Middle frontal gyrus (tissue), 1 donor: ENCODE measurements around the gene PLIN5.
A peak's percentile ranks its signal among the peaks of the same experiment; 100 is the strongest.

Source experiments
- DNase-seq: peaks from one replicate; pipeline ENCODE4 v3.0.0-alpha.2; 2015; ENCODE audit warnings: low spot score; ENCODE audit errors: extremely low spot score

Gene PLIN5, protein sequence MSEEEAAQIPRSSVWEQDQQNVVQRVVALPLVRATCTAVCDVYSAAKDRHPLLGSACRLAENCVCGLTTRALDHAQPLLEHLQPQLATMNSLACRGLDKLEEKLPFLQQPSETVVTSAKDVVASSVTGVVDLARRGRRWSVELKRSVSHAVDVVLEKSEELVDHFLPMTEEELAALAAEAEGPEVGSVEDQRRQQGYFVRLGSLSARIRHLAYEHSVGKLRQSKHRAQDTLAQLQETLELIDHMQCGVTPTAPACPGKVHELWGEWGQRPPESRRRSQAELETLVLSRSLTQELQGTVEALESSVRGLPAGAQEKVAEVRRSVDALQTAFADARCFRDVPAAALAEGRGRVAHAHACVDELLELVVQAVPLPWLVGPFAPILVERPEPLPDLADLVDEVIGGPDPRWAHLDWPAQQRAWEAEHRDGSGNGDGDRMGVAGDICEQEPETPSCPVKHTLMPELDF

DNA sequence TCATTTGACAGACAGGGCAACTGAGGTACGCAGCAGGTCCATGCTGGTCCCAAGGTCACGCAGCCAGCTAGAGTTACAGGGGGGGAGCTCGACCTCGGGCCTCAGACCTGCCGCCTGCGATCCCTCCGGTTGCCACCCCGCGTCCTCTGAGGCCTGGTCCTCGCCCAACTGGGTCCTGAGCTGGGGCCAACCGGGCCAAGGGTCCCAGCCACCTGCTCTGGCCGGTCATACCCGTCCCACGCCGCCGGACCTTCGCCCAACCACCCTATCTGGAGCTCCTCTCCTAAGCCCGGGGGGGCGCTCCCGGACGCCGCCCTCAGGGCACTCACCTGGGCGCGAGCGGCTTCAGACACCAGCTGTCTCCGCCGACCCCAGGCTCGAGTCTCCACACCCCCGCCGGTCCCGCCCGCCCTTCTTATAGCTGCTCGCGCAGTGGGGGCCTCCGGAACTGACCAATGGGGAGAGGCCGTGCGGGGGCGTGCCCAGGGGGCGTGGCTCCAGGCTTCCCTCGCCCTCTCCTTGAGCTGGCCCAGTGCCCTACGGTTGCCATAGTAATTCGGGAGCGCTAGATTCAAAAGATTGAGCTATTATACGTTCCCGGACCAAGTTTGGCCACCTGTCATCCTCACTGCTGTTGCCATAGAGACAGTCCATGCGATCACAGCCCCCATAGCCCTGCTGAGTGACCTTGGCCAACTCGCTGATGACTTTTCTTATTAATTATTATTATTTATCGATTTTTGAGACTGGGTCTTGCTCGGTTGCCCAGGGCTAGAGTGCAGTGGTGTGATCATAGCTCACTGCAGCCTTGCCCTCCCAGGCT is at the start of gene PLIN5:
TSS of gene PLIN5 (minus strand) at position 389 of the 823 bp plus-strand sequence. CDS start 1,150 bp downstream, outside the sequence.
- peak; percentile 5 for DNase-seq

DNA sequence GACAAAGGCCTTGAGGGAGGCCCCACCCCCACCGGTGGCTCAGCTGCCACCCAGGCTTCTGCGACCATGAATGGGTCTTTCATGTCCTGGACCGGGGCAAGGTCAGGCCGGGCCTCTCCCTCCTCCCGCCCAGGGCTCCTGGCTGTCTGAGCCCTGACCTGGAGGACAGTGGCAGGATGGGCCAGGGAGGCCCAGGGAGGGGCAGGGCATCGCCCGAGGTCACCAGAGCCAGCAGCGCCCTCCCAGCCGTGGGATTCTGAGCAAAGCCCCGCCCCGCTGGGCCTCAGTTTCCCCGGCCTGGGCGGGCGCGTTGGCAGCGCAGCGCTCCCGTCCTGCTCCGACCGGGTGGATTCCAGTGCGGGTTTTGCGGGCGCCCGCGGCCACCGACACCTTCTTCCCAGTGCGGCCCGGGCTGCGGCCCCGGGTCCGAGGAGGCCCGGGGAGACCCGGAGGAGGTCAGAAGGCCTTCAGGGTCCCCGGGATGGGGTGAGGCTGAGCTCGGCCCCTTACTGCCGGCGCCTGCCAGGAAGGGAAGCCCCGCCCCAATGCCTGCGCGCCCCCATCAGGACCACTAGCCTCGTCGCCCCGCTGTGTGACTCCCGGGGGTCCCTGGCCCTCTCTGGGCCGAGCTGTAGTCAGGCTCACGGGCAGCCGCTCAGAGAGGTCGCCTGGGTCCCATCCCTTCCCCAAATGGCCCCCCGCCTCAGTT is 49.1 kb upstream of the PLIN5 start:
- DNase-seq: no peak

DNA sequence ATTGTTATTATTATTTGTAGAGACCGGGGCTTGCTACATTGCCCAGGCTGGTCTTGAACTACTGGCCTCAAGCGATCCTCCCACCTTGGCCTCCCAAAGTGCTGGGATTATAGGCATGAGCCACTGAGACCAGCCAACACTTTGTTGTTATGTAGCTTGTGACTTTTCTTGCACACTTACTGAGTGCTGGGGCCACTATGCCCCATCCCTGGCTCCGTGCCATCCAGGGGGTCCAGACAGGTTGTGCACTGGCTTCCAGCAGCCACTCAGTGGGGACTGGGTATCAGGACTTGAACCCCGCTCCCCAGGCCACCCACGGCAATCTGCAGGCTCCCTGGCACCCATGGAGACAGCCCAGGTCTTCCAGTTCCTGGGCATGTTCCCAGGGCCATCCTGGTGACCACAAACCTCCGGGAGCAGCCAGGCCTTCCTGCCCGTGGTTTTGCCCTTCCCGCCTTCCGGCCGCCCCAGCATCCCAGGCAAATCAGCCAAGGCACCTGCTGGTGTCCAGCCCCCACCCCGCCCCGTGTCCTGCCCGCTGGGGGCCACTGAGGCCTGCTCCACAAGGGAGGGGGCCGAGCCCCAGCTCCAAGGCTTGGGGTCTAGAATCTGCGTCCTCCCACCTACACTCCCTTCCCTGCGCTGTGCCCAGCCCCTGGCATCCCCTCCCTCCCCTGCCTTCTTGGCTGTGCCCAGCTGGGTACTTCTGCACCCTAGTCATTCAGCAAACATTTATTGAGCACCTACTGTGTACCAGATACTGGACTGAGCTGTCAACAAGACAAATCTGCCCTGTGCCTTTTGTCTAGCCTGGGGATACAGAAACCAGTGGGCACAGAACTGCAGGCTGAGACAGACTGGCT is 48.2 kb upstream of the PLIN5 start:
- DNase-seq: no peak

DNA sequence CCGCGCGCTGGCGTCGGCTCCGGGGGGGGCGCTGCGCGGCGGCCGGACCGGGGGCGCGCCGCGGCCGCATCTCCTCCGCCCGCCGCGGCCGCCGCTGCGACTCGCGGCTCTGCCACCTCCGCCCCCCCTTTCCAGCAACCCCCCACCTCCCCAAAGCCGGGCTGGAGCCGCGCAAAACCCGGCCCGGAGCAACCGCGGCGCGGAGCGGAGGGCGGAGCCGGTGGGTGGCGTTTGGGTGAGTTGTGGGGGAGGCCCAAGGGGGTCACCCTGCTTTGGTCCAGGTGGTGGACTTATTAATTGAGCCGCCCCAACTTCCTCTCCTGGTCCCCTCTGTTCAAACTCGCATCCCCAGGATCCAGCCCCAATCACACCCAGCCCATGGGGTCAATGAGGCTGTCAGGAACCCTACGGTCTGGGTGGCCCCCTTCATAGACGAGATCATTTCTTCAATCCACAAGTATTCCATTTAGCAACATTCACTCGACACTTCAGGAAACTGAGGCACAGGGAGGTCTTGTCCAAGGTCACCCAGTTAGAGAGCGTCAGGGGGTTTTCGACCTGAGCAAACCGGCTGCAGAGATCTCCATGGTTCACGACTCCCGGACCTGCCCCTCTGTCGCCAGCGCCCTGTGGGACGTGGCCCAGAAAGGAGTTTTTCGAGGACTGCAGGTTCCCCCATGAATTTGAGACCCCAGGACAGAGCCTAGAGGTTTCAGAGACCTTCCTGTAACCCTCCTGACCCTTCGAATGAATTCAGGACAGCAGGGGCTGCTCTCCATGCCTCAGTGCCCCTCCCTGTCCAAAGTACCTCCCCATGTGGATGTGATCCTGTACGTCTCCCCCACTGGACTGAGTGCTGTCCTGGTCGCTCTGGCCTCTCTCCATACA is 46.9 kb upstream of the PLIN5 start:
- DNase-seq: peak; percentile 24

DNA sequence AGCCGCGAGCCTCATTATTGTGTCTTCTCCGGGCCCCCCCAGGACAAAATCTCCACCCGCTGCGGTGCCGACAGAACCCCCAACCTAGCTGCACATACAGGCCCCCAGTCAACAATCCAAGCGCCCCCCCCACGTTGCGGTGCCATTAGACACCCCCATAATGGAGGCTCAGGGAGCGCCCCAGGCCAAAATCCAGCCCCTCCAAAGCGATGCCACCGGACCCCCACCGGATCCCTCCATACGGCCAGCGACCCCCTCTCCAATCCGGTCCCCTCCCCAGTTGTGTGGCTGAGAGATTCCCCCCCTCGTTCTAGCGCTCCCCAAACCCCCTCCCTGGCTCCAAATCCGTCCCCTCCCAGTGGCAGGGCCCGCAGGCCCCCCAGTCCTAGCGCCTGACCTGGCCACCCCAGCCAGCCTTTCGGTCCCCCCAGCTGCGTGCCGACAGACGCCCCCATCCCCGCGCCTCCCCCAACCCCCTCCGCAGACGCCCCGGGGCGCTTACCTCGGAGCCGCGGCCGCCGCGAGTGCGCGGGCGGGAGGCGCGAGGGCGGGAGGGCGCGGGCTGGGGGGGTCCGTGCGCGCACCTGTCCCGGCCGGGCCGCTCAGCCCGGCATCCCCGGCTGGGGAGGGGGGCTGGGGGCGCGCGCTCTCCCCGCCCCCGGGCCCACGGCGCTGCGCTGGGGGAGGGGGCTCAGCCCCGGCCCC is 46.1 kb upstream of the PLIN5 start:
- DNase-seq: no peak

DNA sequence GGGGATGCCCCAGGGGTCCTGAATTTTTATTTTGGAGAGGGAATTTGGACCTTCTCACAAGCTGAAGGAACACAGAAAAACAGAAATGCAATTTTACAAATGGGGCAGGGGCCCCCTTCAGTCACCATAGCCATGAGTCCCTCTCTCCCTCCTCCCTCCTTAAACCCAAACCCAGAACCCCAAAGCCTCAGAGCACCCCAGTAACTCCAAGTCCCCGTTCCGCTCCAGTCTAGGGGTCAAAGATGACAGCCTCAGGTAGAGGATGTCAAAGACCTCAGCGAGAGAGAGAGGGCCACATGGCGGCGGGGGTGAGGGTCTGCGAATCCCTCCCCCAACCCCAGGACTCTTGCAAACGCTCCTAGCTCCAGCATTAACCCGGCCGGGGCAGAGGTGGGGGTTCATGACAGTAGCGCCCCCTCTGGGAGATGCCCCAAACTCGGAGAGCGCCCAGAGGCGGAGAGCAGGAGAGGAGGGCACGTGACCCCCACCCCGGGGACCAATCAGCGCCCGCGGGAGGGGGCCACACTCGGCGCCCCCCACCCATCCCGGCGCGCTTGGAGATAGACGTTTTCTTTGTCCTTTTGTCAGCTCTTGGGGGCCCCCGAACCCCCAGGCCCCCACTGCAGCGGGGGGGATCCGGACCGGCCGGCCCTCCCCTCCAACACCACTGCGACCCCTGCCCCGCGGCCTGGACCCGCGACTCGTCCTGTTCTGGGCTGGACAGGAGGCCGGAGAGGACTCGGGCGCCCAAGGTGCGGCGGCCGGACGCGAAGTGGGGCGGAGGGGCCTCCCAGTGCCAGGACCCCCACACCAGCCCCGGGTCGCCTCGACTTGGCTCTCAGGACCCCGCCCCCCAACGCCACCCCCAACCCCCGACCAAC is 45.2 kb upstream of the PLIN5 start:
- no peak for DNase-seq

DNA sequence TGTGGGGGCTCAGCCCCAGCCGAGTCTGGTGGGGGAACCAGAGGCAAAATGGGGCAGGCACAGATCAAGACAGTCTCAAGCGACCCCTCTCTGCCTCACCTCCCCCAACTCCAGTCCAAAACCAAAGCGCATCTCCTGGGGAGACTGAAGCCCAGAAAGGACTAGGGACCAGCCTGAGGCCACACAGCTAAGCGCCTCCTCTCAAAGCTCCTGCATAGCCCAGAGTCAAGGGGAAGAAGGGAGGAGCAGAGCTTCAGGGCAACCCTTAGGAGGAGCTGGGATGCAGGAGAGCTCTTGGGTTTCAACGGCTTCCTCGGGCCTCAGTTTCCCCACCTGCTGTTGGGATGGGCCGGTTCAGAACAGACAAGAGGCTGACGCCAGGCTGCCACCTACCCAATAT is 44.4 kb upstream of the PLIN5 start:
- no peak for DNase-seq

DNA sequence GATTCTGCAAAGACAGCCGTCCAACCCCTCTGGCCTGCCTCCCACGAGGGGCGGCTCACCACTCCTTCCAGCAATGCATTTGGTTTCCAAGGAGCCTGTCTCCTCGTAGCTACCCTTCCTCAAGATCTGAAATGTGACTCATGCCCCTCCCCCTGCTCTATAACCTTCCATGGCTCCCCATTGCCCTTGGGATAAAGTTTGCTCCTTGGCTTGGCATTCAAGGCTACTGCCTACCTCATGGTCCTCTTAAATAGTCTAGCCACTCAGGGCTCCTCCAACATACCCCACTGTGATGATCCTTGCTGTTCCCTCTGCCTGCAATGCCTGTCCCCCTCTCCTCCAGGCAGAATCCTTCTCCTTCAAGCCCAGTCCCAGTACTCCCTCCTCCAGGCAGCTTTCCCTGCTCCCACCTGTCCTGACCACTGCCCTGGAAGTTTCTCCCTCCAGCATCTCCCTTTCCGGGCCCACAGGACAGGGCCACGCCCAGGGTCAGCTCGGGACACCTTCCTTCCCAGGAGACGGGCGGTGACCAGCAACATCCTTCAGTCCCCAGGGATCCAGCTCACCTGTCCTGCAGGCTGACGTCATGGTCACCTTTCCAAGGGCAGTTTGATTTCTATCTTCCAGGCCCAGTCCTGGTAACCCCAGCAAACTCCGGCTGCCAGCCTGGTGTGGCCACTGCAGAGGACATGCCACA is 43.7 kb upstream of the PLIN5 start:
- DNase-seq: no peak

DNA sequence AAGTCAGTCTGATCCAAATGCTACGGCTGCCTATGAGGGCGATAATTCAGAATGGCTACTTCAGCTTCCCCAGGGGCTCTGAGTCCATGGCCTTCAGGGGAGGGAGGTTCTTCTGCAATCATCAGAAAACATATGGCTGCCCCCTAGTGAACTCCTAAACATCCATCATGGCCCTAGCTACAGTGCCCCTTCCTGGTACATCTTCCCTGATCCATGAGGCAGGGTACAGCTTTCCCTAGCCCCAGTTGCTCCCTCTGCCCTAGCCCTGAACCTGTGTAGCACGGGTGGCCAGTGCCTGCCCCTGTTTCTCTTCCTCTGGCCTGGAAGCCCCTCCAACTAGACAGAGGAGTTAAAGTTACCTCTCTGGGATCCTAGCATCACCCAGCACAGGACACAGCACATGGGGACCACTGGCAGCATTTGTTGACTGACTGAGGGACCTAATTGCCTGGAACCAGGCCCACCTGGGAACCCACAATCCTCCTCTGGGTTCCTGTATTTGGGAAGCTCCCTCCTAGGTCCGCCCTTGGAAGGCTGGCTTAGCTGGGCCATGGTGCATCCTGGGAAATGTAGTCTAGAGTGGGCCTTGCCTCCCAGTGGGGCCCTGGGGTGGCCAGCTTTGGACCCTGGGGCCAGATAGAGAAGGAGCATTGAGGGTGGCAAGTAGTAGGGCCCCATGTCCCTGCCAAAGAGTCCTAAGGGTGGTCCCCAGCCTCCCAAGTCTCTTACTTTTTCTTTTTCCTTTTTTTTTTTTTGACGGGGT is 42.2 kb upstream of the PLIN5 start:
- no peak for DNase-seq

DNA sequence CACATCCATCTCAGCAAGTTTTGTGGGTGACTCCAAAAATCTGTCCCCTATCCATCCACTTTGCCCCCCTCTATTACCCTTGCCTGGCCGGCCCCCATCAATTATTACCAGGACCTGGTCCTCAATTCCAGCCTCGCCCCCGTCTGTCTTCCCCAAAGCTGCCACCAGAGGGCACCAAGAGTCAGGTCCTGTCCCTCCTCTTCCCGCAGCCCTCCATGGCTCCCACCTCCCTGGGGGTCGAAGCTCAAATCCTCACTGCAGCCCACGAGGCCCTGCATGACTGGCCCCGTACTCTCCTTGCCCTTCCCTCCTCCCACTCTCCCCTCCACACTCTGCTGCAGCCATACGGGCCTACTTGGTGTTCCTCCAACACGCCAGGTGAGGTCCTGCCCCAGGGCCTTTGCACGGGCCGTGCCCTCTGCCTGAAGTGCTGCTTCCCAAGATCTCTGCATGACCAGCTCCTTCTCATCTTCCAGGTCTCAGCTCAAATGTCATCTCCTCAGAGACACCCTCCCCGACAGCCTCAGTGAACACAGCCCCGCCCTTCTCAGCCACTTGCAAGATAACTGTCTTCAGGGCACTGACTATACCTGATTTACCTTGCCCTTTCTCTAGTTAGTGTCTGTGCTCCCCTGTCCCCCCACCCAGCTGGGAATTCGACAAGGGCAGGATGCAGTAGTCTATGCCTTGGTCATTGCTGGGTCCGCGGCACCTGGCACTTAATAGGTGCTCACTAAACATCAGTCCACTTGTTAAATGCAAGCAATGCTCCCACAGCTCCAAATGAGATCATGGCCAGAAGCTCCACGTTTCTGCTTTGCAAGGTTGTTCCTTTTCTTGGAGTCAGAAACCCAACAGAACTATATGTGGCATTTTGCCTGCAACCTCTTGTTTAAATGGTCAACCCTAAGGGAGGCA is 41.3 kb upstream of the PLIN5 start:
- no peak for DNase-seq

DNA sequence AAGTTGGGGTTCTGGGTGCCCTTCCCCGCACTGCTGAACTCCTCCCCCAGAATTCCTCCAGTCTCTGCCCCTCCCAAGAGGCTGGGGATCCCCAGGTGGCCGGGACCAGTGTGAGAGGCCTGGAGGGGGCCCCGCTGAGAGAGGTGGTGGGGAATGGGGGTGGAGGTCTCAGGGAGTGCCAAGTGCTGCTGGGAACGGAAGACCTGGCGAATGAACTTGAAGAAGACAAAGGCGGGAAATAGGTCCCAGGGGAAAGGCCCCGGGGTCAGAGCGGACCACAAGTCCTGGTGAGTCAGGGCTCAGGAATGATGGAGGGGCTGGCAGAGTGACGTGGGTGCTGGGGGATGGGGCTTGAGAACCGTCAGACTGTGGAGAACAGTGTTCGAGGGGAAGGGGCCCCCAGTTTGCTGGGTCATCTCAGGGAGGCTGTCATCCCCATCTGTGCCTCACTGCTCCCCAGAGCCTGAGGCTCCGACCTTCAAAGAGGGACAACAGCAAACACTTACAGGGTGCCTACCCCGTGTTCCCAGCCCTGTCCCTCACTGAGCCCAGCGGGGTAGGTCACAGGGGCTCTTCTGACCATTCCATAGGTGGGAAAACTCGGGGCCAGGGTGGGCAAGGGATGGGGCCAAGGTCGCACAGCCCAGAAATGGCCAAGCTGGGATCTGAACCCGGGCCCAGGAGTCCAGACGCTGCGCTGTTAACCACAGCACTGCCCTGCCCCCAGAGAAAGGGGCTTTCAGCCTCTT is 40.4 kb upstream of the PLIN5 start:
- DNase-seq: no peak

DNA sequence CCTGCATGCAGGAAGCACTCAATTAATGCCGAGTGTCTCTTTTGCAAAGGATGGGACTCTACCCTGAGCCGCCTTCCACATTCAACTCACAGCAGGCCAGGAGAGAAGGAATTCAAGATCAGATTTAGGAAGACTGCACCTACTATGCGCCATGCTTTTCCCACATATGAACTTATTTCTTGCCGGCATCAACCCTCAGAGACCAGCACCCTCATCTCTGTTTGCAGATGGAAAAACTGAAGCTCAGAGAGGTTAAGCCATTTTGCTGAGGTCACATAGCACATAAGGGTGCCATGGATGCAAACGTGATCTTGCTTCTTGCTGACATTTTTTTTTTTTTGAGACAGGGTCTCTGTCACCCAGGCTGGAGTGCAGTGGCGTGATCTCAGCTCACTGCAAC is 38.7 kb upstream of the PLIN5 start:
- DNase-seq: no peak

DNA sequence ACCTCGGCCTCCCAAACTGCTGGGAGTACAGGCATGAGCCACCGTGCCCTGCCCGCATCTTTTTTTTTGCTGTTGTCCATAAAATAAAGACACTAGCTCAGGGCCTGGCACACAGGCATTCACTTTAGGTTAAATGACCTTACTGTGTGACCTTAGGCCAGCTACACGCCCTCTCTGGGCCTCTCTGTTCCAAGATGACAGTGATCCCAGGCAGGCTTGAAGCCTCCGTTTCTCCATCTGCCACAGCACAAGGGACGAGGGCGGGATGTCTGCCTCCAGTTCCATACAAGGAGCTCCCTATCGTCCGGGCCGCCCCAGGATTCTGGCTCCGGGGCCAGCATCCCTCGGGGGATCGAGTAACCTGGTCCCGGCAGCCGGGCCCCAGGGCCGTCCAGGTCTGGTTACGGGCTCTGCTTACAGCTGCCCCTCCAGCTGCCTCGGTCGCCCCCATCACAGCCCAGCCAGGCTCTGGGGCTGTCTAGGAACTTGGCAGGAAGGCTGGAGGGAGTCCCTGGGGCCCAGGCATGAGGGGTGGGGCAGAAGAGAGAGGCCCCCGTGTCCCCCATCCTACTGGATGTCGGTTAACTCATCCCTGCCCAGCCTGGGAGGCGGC is 36.4 kb upstream of the PLIN5 start:
- no peak for DNase-seq

DNA sequence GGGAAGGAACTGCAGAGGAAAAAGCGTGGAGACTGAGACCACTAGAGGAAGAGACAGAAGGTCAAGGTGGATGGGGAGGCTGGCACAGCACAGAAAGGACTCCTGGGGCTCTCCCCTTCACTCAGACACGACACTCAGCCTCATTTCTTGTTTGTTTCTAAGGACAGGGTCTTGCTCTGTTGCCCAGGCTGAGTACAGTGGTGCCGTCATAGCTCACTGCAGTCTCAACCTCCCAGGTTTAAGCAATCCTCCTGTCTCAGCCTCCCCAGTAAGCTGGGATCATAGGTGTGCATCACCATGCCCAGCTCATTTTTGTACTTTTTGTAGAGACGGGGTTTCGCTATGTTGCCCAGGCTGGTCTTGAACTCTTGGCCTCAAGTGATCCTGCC is 35.9 kb upstream of the PLIN5 start:
- DNase-seq: no peak

DNA sequence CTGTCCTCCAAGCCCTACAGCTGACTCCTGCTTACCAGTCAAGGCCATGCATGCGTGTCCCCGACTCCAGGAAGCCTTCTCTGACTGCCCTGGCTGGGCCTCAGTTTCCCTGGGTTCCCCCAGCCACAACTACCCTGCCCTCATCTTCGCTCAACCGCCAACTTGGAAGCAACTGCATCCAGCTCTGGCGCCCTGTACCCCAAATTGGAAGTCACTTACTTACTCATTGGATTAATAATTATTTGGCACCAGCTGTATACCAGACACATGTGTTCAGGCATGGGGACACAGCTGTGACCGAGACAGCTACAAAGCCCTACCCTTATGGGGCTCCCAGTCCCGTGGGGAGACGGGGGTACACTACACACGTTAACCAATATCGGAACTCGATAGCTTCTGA is 35.4 kb upstream of the PLIN5 start:
- DNase-seq: no peak
